HG02678 (cell line): ENCODE data around the gene MTHFD1L.

Source experiments
- ATAC-seq: cut with Tn5 transposase; IDR thresholded peaks from one replicate; pipeline ENCODE4 v1.9.1; 2021; ENCODE audit warnings: mild to moderate bottlenecking, moderate library complexity; ENCODE audit not compliant: unreplicated experiment

The MTHFD1L gene

DNA sequence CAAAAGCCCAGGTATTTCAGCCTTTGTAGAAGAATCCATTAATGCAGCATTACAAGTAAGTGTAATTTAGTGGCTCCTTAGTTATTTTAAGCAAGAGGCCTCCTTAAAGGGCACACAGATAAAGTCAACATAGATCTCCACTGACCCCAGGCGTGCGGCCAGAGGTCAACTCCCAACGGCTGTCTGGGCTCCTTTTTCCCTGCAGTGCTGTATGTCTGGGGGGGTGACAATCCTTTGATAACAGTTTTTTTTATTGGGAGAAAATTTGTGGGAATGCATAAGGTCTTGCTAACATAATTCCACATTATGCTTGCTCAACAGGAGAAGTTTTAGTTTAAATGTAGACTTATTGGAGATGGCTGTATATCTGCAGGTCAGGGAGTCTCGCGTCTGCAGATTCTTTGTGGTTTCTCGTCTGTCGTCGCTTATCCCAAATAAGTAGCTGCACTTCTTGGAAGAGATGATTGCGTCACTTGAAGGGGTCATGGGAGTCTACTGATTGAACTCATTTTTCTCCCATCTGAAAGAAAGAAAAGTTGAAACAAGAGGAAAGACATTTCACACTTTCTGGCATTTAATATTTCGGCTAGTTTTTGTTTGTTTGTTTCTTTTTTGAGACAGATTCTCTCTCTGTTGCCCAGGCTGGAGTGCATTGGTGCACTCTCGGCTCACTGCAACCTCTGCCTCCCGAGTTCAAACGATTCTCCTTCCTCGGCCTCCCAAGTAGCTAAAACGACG, 222.5 kb downstream of the MTHFD1L start:
- no peak for ATAC-seq

DNA sequence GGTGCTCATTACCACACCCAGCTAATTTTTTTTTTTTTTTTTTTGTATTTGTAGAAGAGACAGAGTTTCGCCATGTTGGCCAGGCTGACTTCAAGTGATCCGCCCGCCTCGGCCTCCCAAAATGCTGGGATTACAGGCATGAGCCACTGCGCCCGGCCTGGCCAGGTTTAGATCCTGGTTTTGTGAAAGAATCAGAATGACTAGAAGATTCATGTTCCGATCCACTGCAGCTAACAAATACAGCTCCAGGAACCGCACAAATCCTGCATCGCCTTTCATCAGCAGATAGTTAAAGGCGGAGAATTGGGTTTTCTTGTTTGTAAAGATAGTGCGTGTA, 223.1 kb downstream of the MTHFD1L start:
- ATAC-seq = no peak

DNA sequence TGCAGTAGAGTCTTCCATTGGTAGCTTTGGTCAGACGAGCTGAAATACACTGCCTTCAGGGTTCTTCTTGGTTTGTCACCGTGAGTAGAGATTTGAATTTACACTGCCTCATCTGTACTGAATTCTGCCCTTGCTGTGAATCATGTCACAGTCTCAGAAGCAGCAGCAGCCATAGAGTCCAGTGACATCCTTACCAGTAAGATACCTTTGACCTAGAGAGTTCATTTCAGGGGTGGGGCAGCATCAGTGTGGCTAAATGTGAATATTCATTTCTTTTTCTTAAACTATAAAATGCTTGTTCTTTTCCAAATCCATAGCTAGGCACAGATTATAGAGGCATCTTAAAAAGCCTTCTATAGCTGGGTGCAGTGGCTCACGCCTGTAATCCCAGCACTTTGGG, 223.5 kb downstream of the MTHFD1L start:
- no peak for ATAC-seq

DNA sequence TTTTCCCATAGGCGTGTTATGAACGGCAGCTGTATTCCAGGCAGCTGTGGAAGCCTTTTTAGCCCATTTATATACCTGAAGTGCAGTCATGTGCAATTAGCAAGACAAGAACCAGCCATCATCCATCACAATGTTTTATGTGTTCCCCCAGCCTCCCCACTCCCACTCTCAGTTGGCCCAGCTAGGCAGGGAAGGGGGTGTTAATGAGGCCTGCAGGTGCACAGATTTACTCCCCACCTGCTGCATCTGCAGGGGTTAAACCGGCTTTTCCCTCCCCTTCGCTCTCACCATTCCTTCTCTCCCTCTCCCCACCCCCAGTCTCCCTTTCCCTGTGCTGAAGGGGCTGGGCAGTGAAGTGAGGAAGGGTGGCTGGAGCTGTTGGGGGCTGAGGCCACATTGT, 224.5 kb downstream of the MTHFD1L start:
- no peak for ATAC-seq

DNA sequence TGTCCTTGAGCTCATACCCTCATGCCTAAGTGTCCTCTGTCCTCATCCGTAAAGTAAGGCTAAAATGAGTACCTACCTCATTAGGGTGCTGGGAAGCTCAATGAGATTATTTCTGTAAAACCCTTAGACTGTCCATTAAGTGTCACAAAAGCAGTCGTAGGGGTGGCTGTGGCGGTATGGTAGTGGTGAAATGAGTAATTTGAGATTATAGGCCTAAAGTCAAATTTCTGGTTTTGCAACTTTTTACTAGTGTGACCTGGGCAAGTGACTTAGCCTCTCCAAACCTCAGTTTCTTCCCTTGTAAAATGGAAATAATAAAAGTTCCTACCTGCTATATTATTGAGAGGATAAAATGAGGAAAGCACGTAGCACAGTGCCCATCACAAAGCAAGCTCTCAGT, 226.1 kb downstream of the MTHFD1L start:
- ATAC-seq = no peak

DNA sequence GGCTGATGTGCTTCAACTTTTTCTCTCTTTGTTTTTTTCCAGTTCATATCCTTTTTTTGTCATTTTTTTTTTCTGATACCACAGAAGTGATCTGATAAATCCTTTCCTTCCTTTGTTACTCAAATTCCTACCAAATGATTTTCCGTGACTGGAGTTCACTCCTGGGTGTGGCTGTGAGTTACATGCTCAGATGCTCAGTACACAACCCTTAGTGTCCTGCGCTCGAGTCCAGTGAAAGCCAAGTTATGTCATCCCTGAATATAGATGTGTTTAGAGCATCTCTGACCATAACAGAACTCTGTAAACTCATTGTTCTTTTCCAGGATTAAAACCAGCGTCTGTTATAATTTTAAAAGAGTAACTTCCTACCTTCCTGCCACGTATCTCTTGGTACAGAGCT, 227.1 kb downstream of the MTHFD1L start:
- no peak for ATAC-seq

DNA sequence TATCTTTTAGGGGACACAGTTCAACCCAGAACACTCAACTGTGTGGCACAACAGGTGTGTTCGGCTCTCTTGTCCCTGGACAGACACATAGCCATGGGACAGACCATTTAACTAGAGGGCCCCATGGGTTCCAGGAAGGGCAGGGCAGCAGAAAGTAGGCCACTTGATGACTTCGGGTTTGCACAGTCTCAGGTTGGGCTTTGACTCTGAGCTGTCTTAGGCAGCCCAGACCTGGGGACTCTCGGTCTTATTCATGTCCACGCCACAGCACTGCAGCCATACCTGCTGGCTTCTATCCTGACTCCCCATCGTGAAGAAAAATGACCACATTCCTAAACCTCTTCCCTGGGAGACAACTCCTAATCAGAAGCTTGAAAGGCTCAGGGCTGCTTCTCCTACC, 228.2 kb downstream of the MTHFD1L start:
- no peak for ATAC-seq

- ATAC-seq = no peak
Measured at GRCh38 chr6:151095538-151096254, 230.2 kb downstream of the MTHFD1L start.

DNA sequence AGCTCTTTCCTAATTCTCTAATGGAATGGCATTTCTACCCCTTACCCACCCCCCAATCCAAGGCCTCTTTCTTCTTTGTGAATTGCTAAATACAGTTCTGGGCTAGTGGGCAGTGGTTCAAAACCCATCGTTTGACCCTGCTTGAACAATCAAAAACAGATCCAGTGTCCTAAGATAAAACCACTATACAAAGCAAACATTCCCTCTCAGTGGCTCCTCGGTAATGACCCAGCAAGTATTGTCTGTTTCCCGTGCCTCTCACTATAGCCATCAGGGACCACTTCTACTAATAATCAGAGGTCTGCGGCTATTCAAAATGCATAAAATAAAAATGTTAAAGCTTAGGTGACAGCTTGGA, 230.7 kb downstream of the MTHFD1L start:
- ATAC-seq = no peak

GRCh38 chr6:151096691-151097606, 231.4 kb downstream of the MTHFD1L start:
- no peak for ATAC-seq

GRCh38 chr6:151098166-151098565, 232.7 kb downstream of the MTHFD1L start:
- no peak for ATAC-seq

GRCh38 chr6:151100326-151100725, 234.8 kb downstream of the MTHFD1L start:
- ATAC-seq = no peak

- ATAC-seq = no peak
Measured at GRCh38 chr6:151101161-151101815, 235.8 kb downstream of the MTHFD1L start.

- no peak for ATAC-seq
Measured at GRCh38 chr6:151101816-151102694, 236.6 kb downstream of the MTHFD1L start.

DNA sequence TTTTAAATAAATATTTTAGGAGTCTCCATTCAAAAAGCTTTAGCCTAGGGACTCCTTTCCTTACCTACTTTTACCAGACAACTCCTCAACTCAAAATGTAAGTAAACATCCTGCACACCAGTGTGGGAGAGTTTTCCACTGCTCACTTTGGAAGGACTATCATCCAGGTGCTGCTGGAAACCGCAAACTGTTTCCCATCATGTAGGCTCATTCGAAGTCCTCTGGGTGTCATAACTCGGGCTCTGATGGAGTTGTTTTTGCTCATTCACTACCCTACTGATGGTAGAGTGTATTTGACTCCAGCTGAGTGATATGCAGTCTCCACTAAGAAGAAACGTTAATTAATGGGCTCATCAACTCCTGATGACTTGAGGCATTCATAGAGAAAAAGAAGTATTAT, 237.8 kb downstream of the MTHFD1L start:
- ATAC-seq = no peak

DNA sequence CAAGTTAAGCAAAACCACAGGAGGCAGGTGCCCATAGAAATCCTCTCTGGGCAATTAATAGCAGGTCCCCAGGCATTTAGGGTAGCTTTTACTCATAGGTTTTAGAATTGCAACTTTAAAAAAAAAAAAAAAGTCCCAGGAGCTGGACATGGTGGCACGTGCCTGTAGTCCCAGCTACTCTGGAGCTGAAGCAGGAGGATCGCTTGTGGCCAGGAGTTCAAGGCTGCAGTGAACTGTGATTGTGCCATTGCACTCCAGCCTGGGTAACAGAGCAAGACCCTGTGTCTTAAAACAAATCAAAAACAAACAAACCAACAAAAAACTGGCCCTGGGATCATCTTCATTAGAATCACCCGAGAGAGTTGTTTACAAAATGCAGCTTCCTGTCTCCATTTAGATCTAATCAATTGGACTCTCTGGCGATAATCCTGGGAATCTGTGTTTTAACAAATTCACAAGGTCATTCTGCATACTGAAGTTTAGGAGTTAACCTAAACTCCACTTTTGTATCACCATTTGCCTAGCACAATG, 242.5 kb downstream of the MTHFD1L start:
- ATAC-seq = no peak

GRCh38 chr6:151108548-151108947, 243.0 kb downstream of the MTHFD1L start:
- no peak for ATAC-seq

DNA sequence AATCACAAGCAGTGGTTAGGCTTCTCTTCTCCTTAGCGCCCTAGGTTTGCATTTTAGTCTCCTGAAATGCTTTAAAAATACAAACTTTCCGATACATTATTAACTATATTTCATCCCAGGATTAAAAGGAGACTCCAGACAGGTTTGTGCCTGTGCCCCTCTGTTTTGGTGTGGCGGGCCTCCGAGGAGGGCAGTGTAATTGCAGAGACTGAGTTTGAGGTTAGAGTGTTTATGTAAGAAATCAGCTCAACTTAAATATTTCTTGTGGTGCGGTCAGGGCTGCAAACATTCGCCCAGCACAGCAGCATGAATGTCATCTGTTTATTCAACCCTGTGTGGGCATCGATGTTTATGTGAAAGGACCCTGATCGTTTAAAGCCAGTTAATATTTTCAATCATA, 243.9 kb downstream of the MTHFD1L start:
- ATAC-seq = no peak

- no peak for ATAC-seq
Measured at GRCh38 chr6:151109869-151110575, 244.5 kb downstream of the MTHFD1L start.

GRCh38 chr6:151110576-151110905, 245.0 kb downstream of the MTHFD1L start:
- no peak for ATAC-seq
